Choroid plexus epithelial cell (primary cell): Measurements from ENCODE around the gene CENPO.

Experiments used
- DNase-seq: peaks from one replicate; pipeline ENCODE4 v3.0.0-alpha.2; 2010; ENCODE audit warnings: low read depth
- H3K4me3 ChIP-seq: 2 replicates; pipeline ENCODE4 v1.5.1; 2011; ENCODE audit warnings: low read depth, mild to moderate bottlenecking, control low read depth, low read length, moderate library complexity
- CTCF ChIP-seq: conservative IDR thresholded peaks from 2 replicates; pipeline ENCODE4 v1.5.1; 2011; ENCODE audit warnings: low read depth, mild to moderate bottlenecking, control low read depth, inconsistent platforms, low read length, moderate library complexity

CENPO gene

GRCh38 chr2:24838541-24838940 is 45.3 kb downstream of the CENPO start:
- no peak for DNase-seq
- no peak for TF ChIP-seq CTCF
- no peak overlapping the region for H3K4me3 ChIP-seq

- TF ChIP-seq CTCF, result no peak
- no peak overlapping the region for H3K4me3 ChIP-seq
- no peak for DNase-seq
Measured at GRCh38 chr2:24839729-24840128, 46.5 kb downstream of the CENPO start.

GRCh38 chr2:24840164-24840869 is 47.1 kb downstream of the CENPO start:
- DNase-seq, result no peak
- no peak overlapping the region for H3K4me3 ChIP-seq
- no peak for TF ChIP-seq CTCF

GRCh38 chr2:24840962-24841945 is 48.0 kb downstream of the CENPO start:
- no peak overlapping the region for H3K4me3 ChIP-seq
- TF ChIP-seq CTCF, result no peak
- no peak for DNase-seq

GRCh38 chr2:24842081-24843050 is 49.1 kb downstream of the CENPO start:
- DNase-seq, result no peak
- TF ChIP-seq CTCF, result no peak
- H3K4me3 ChIP-seq, result no peak overlapping the region

GRCh38 chr2:24843330-24843860 is 50.2 kb downstream of the CENPO start:
- no peak overlapping the region for H3K4me3 ChIP-seq
- DNase-seq, result no peak
- no peak for TF ChIP-seq CTCF
